K562 (cell line): ENCODE results near the gene CALHM3. TPM values are rescaled to one million over a fixed set of nuclear protein-coding genes. Genes with fewer than 3 reads are reported as not detected.

ENCODE experiments used
- ATAC-seq: fragments of 200-7000 bp; cut with Tn5 transposase; 3 replicates; pipeline ENCODE4 v1.9.1; 2020; ENCODE audit warnings: moderate library complexity
- BruUV-seq: library from RNA; stranded (reverse); fragments of 400-500 nt; replicated peaks from 2 replicates; lab custom pipeline; 2021; lab: Mats Ljungman, UMichigan
- CTCF ChIA-PET: fragments of 300-600 bp; formaldehyde crosslinking; extraction: SDS; loops from one replicate; lab custom pipeline; 2021; ENCODE audit warnings: low intra/inter-chr PET ratio; lab: Yijun Ruan, JAX
- POLR2A ChIA-PET: fragments of 300-600, 350-650 bp; sonication (Branson Sonifier 250); formaldehyde crosslinking; extraction: SDS; loops from one replicate; lab custom pipeline; 2021; ENCODE audit warnings: antibody characterized with exemption, inconsistent platforms; lab: Yijun Ruan, JAX
- DNase-seq, 4 experiments: peaks; one replicate each; pipeline versions ENCODE4 v3.0.0 to v3.0.0-alpha.2; 2011 to 2018; ENCODE audit warnings: low spot score in 3 of 4, mixed read lengths in 3 of 4; ENCODE audit errors: extremely low read depth in 1 of 4
- FAIRE-seq: peaks from 2 replicates; lab custom pipeline; 2011; peaks lifted over from hg19 to GRCh38; lab: Jason Lieb, UNC
- H2AFZ ChIP-seq: 2 replicates; pipeline ENCODE4 v1.6.0; 2011; ENCODE audit warnings: low read depth, low read length, control low read depth, inconsistent platforms
- H3K27ac ChIP-seq: fragments of 200-600 bp; 3 replicates; pipeline ENCODE4 v1.8.0; 2011; ENCODE audit warnings: low read depth, mild to moderate bottlenecking, control low read depth, inconsistent platforms, low read length, moderate library complexity, mixed read lengths; ENCODE audit errors: extremely low read depth
- H3K27me3 ChIP-seq, 2 experiments: fragments of 300-600 bp in 1 of 2; 2 replicates in 1 of 2; 3 replicates in 1 of 2; pipeline versions ENCODE4 v1.6.0 to v1.8.0; 2011; ENCODE audit warnings: inconsistent platforms in 2 of 2, low read length in 2 of 2, mild to moderate bottlenecking in 1 of 2, mixed read lengths in 1 of 2, moderate library complexity in 1 of 2; ENCODE audit not compliant: control insufficient read depth in 2 of 2, insufficient read depth in 2 of 2
- H3K36me3 ChIP-seq: fragments of 300-600 bp; 3 replicates; pipeline ENCODE4 v1.8.0; 2011; ENCODE audit warnings: mild to moderate bottlenecking, low read length, inconsistent platforms; ENCODE audit not compliant: control insufficient read depth, insufficient read depth
- H3K4me1 ChIP-seq, 2 experiments: fragments of 200-600 bp in 1 of 2; replicated peaks in 1 of 2; 2 replicates in 1 of 2; 3 replicates in 1 of 2; pipeline versions ENCODE4 v1.5.1 to v1.8.0; 2011; ENCODE audit warnings: inconsistent platforms in 2 of 2, low read length in 2 of 2, mild to moderate bottlenecking in 1 of 2, mixed read lengths in 1 of 2, moderate library complexity in 1 of 2; ENCODE audit not compliant: control insufficient read depth in 2 of 2, insufficient read depth in 2 of 2
- H3K4me2 ChIP-seq: 2 replicates; pipeline ENCODE4 v1.6.1; 2011; ENCODE audit warnings: low read length, control low read depth, inconsistent platforms, mixed read lengths; ENCODE audit not compliant: insufficient read depth
- H3K4me3 ChIP-seq: fragments of 200-600 bp; sonication (generic), shearing (Covaris generic); 2 replicates; pipeline ENCODE4 v1.5.1; 2016; ENCODE audit warnings: control low read depth, inconsistent platforms
- H3K79me2 ChIP-seq: fragments of 200-600 bp; 3 replicates; pipeline ENCODE4 v1.8.0; 2011; ENCODE audit warnings: low read length, inconsistent platforms; ENCODE audit not compliant: control insufficient read depth, insufficient read depth
- H3K9ac ChIP-seq, 2 experiments: 2 replicates each; pipeline versions ENCODE4 v1.6.0 to v1.6.1; 2011; ENCODE audit warnings: low read depth in 2 of 2, low read length in 2 of 2, control low read depth in 1 of 2, inconsistent platforms in 1 of 2, mild to moderate bottlenecking in 1 of 2, mixed read lengths in 1 of 2; ENCODE audit not compliant: insufficient read depth in 1 of 2
- H3K9me1 ChIP-seq: one replicate; pipeline ENCODE4 v1.6.0; 2011; ENCODE audit warnings: inconsistent platforms, mild to moderate bottlenecking, low read length, moderate library complexity; ENCODE audit not compliant: control insufficient read depth, insufficient read depth
- H3K9me3 ChIP-seq: replicated peaks from 2 replicates; pipeline ENCODE4 v1.5.1; 2011; ENCODE audit warnings: low read depth, low read length, inconsistent platforms; ENCODE audit not compliant: control insufficient read depth, insufficient read depth
- H4K20me1 ChIP-seq: replicated peaks from 2 replicates; pipeline ENCODE4 v1.6.1; 2011; ENCODE audit warnings: low read length, inconsistent platforms, mixed read lengths; ENCODE audit not compliant: control insufficient read depth, insufficient read depth
- CCNT2 ChIP-seq: IDR thresholded peaks from 2 replicates; pipeline ENCODE4 v1.6.1; 2011; ENCODE audit warnings: borderline replicate concordance, low read depth, mild to moderate bottlenecking, moderate library complexity, mixed read lengths, low read length; ENCODE audit not compliant: insufficient read length; ENCODE audit errors: extremely low read depth
- COPS2 ChIP-seq: fragments of 450-650 bp; conservative IDR thresholded peaks from 2 replicates; pipeline ENCODE4 v1.6.1; 2016; ENCODE audit warnings: mild to moderate bottlenecking, moderate library complexity
- RBM34 ChIP-seq: fragments of 200-400 bp; formaldehyde crosslinking; IDR thresholded peaks from 2 replicates; pipeline ENCODE4 v1.6.1; 2018; ENCODE audit warnings: low read length, borderline replicate concordance; ENCODE audit not compliant: insufficient read depth
- RFX1 ChIP-seq: fragments of 450-650 bp; IDR thresholded peaks from 2 replicates; pipeline ENCODE4 v1.6.1; 2016; ENCODE audit warnings: mild to moderate bottlenecking, moderate library complexity
- SIN3B ChIP-seq: fragments of 450-650 bp; IDR thresholded peaks from 2 replicates; pipeline ENCODE4 v1.6.1; 2017; ENCODE audit warnings: low read depth, mild to moderate bottlenecking, moderate library complexity
- SRSF3 ChIP-seq: fragments of 200-400 bp; formaldehyde crosslinking; IDR thresholded peaks from 2 replicates; pipeline ENCODE4 v1.6.1; 2016; ENCODE audit warnings: mild to moderate bottlenecking, low read length, moderate library complexity; ENCODE audit not compliant: insufficient read depth
- TOE1 ChIP-seq, 2 experiments: fragments of 450-650 bp in 1 of 2; sonication (generic) in 1 of 2; formaldehyde crosslinking in 1 of 2; IDR thresholded peaks; 2 replicates each; pipeline versions ENCODE4 v1.7.1 to v1.8.0; 2016 to 2022; ENCODE audit warnings: borderline replicate concordance in 2 of 2, mild to moderate bottlenecking in 2 of 2, antibody characterized with exemption in 1 of 2, inconsistent platforms in 1 of 2, low read depth in 1 of 2, missing genetic modification reagents in 1 of 2, moderate library complexity in 1 of 2
- YY1 ChIP-seq, 3 experiments: IDR thresholded peaks; 2 replicates each; pipeline ENCODE4 v1.6.1; 2011; ENCODE audit warnings: low read length in 2 of 3, mild to moderate bottlenecking in 2 of 3, moderate library complexity in 2 of 3, borderline replicate concordance in 1 of 3, control low read depth in 1 of 3, low read depth in 1 of 3; ENCODE audit not compliant: insufficient read depth in 3 of 3, insufficient replicate concordance in 2 of 3, control insufficient read depth in 1 of 3, insufficient read length in 1 of 3; ENCODE audit errors: extremely low read depth in 1 of 3
- ZNF395 ChIP-seq: fragments of 200-800 bp; sonication (Bioruptor generic); IDR thresholded peaks from 2 replicates; pipeline ENCODE4 v1.6.1; 2017; ENCODE audit warnings: missing genetic modification characterization, missing compliant biosample characterization
- ZNF830 ChIP-seq: fragments of 250-450 bp; sonication (Bioruptor Pico); IDR thresholded peaks from 2 replicates; pipeline ENCODE4 v1.5.0; 2021; ENCODE audit warnings: mild to moderate bottlenecking
- WGBS: fragments of 100-300 bp; shearing (Covaris generic); methylation state at CpG from one replicate; pipeline ENCODE4 v1.1.6; 2016; ENCODE audit warnings: low coverage, mixed read lengths; ENCODE audit not compliant: insufficient coverage; ENCODE audit errors: missing lambda C conversion rate; 5-methylcytosine and 5-hydroxymethylcytosine counted together
- in situ Hi-C: fragments of 300-500 bp; cut with MboI; formaldehyde crosslinking; loops from 4 replicates; pipeline ENCODE4 v1.15.0; 2018; ENCODE audit warnings: inconsistent platforms, mixed read lengths
- intact Hi-C: fragments of 100-400 bp; cut with micrococcal nuclease; formaldehyde crosslinking; loops from 2 replicates; pipeline ENCODE4 v1.14.2; 2022
- polyA plus RNA-seq, 8 experiments: library from polyadenylated mRNA; depleted of rRNA in 4 of 8; stranded (reverse) in 5 of 8; unstranded in 3 of 8; fragments of >200 nt; fragmentation: Nextera tagmentation in 2 of 8; fragmentation: Illumina TruSeq in 1 of 8; extraction: Ambion mirVana in 2 of 8; extraction: Trizol in 1 of 8; gene quantifications; 2 replicates each; pipeline versions ENCODE4 v1.2.1 to v1.2.3, GENCODE V29; 2011 to 2014; ENCODE audit warnings: inconsistent platforms in 1 of 8, missing spikeins in 1 of 8
- total RNA-seq, 7 experiments: library from RNA; depleted of rRNA in 6 of 7; stranded (reverse); fragments of >200 nt in 6 of 7; fragmentation: Illumina TruSeq in 2 of 7; extraction: Trizol in 2 of 7; gene quantifications; 2 replicates each; pipeline versions ENCODE4 v1.2.1 to v1.2.3, GENCODE V29; 2011 to 2021; ENCODE audit warnings: low replicate concordance in 1 of 7
- TF ChIP-seq, protein P1 (sequence below): fragments of 450-650 bp; IDR thresholded peaks from 2 replicates; pipeline ENCODE4 v1.6.1; 2016
- TF ChIP-seq, protein P2 (sequence below): fragments of 250-450 bp; sonication (Bioruptor Pico); IDR thresholded peaks from 2 replicates; pipeline ENCODE4 v1.8.0; 2022; ENCODE audit warnings: moderate library complexity, mild to moderate bottlenecking, inconsistent platforms
- TF ChIP-seq, protein P3 (sequence below): fragments of 450-650 bp; formaldehyde crosslinking; IDR thresholded peaks from 2 replicates; pipeline ENCODE4 v1.4.0; 2020; ENCODE audit warnings: mild to moderate bottlenecking, moderate library complexity

The CALHM3 gene
- total and polyA plus RNA-seq, 9 of the 15 experiments (the other 6 are each of a cell fraction or from before 2014, with no cell fraction given): not detected

GRCh38 chr10:103445767-103446567, 33.1 kb downstream of the CALHM3 start (continued):
- TF ChIP-seq, protein P1, sequence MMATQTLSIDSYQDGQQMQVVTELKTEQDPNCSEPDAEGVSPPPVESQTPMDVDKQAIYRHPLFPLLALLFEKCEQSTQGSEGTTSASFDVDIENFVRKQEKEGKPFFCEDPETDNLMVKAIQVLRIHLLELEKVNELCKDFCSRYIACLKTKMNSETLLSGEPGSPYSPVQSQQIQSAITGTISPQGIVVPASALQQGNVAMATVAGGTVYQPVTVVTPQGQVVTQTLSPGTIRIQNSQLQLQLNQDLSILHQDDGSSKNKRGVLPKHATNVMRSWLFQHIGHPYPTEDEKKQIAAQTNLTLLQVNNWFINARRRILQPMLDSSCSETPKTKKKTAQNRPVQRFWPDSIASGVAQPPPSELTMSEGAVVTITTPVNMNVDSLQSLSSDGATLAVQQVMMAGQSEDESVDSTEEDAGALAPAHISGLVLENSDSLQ: no peak
- TF ChIP-seq COPS2: no peak

GRCh38 chr10:103445366-103445765, 33.7 kb downstream of the CALHM3 start:
- Histone ChIP-seq H3K27me3 (no peaks in the 10 kb centered on the region), H3K36me3 (peaks cover 73% of the 10 kb centered on the region; the same call in 2 of the 3 replicates), H3K4me2 (no peak overlapping the region), H3K79me2 (no peaks in the 10 kb centered on the region), H3K4me1 (peaks cover 0 to 6% of the 10 kb centered on the region in 2 experiments; a peak in 2 of 5 replicates), H3K9ac (no peak overlapping the region), H3K9me3 (no peaks in the 10 kb centered on the region), H3K4me3 (no peak overlapping the region), H3K27ac (no peak overlapping the region), H3K9me1 (no peaks in the 10 kb centered on the region), H2AFZ (no peak overlapping the region), H4K20me1 (0 out of 2 replicates have a peak, but pooled peaks cover 3% of the 10 kb centered on the region)
- 89% methylated on average over 7 of the region's 9 CpGs for WGBS
- FAIRE-seq (no peak), ATAC-seq (no peak), DNase-seq (no peak)
- intact Hi-C loops (no loop called here), in situ Hi-C loops (no loop called here)
- POLR2A ChIA-PET: interaction anchor here (1.2 kb wide), 1 partner anchor 9 kb away, joined by 4 read pairs; no protein-coding TSS in a partner anchor
- BruUV-seq: no TSS peak
- CTCF ChIA-PET: no interaction called here
- TF ChIP-seq CCNT2 (no peak), TOE1 (IDR thresholded peaks at IDR 0.05; ENCODE audit: borderline replicate concordance) (no peak), TOE1 (CRISPR knock-in tag; IDR thresholded peaks at IDR 0.05; ENCODE audit: borderline replicate concordance, low read depth) (no peak), YY1 (IDR thresholded peaks at IDR 0.05; ENCODE audit: borderline replicate concordance in 1 of 3, control insufficient read depth in 1 of 3, extremely low read depth in 1 of 3, insufficient read depth in 3 of 3, insufficient read length in 1 of 3, insufficient replicate concordance in 2 of 3, low read depth in 1 of 3, low read length in 2 of 3) (no peak), ZNF395 (CRISPR knock-in tag) (no peak), SRSF3 (no peak), ZNF830 (CRISPR knock-in tag) (no peak), RFX1 (no peak), RBM34 (no peak), SIN3B (no peak)
- TF ChIP-seq, protein P2, sequence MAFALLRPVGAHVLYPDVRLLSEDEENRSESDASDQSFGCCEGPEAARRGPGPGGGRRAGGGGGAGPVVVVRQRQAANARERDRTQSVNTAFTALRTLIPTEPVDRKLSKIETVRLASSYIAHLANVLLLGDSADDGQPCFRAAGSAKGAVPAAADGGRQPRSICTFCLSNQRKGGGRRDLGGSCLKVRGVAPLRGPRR: no peak
- TF ChIP-seq, protein P3, sequence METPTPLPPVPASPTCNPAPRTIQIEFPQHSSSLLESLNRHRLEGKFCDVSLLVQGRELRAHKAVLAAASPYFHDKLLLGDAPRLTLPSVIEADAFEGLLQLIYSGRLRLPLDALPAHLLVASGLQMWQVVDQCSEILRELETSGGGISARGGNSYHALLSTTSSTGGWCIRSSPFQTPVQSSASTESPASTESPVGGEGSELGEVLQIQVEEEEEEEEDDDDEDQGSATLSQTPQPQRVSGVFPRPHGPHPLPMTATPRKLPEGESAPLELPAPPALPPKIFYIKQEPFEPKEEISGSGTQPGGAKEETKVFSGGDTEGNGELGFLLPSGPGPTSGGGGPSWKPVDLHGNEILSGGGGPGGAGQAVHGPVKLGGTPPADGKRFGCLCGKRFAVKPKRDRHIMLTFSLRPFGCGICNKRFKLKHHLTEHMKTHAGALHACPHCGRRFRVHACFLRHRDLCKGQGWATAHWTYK (CRISPR knock-in tag): no peak
